Suprapubic skin (tissue), 4 donors: ENCODE results near the gene FXYD3. TPM values are rescaled to one million over a fixed set of nuclear protein-coding genes. Genes with fewer than 3 reads are reported as not detected.

Experiments used
- DNase-seq, 2 donors: peaks; one replicate each; pipeline ENCODE4 v3.0.0-alpha.2; 2019; ENCODE audit warnings: low spot score in 2 of 2
- H3K27ac ChIP-seq: fragments of 200-600 bp; sonication (generic); one replicate; pipeline ENCODE4 v1.5.1; 2019
- H3K27me3 ChIP-seq: fragments of 200-600 bp; sonication (generic); one replicate; pipeline ENCODE4 v1.5.1; 2019
- H3K36me3 ChIP-seq: fragments of 200-600 bp; sonication (generic); one replicate; pipeline ENCODE4 v1.5.1; 2019
- H3K4me1 ChIP-seq: fragments of 200-600 bp; sonication (generic); one replicate; pipeline ENCODE4 v1.5.1; 2019
- H3K4me3 ChIP-seq: fragments of 200-600 bp; sonication (generic); one replicate; pipeline ENCODE4 v1.5.1; 2019; ENCODE audit warnings: mild to moderate bottlenecking
- H3K9me3 ChIP-seq: fragments of 200-600 bp; sonication (generic); one replicate; pipeline ENCODE4 v1.5.1; 2019
- CTCF ChIP-seq, 2 donors: fragments of 200-600 bp in 1 of 2; fragments of 450-650 bp in 1 of 2; sonication (generic) in 1 of 2; IDR thresholded peaks; one replicate each; pipeline ENCODE4 v1.5.1; 2016 to 2019; ENCODE audit warnings: antibody characterized with exemption in 2 of 2, mild to moderate bottlenecking in 1 of 2, moderate library complexity in 1 of 2
- EP300 ChIP-seq: sonication (generic); formaldehyde crosslinking; IDR thresholded peaks from one replicate; pipeline ENCODE4 v1.6.1; 2017; ENCODE audit warnings: antibody characterized with exemption
- POLR2A ChIP-seq, 2 donors: fragments of 450-650 bp; IDR thresholded peaks; one replicate each; pipeline ENCODE4 v1.6.1; 2017; ENCODE audit warnings: antibody characterized with exemption in 2 of 2, mild to moderate bottlenecking in 2 of 2, moderate library complexity in 2 of 2
- POLR2AphosphoS5 ChIP-seq, 3 donors: sonication (generic); formaldehyde crosslinking; IDR thresholded peaks; one replicate each; pipeline ENCODE4 v1.6.1; 2017; ENCODE audit warnings: antibody characterized with exemption in 3 of 3
- WGBS: methylation state at CpG from one replicate; pipeline ENCODE4 v1.1.5; 2018; 5-methylcytosine and 5-hydroxymethylcytosine counted together
- total RNA-seq, 4 donors: library from RNA; depleted of rRNA; stranded (reverse); fragments of >200 nt; gene quantifications; one replicate each; pipeline ENCODE4 v1.1.0, GENCODE V29; 2016

FXYD3 gene
- total RNA-seq, 4 donors from 2014 or later, result 383 to 765 (median 575) TPM

GRCh38 chr19:35104361-35104760 is 11.3 kb upstream of the FXYD3 start:
- 83% methylated on average over 2 of the region's 11 CpGs for WGBS
- H3K27ac ChIP-seq, result no peak overlapping the region
- DNase-seq, result no peak
- TF ChIP-seq EP300 (no peak), POLR2AphosphoS5 (IDR thresholded peaks at IDR 0.05) (no peak), POLR2A (IDR thresholded peaks at IDR 0.05) (no peak), CTCF (IDR thresholded peaks at IDR 0.05) (no peak)
- H3K4me1 ChIP-seq, result peaks cover 23% of the 10 kb centered on the region
- H3K4me3 ChIP-seq, result no peak overlapping the region
- no peaks in the 10 kb centered on the region for H3K9me3 ChIP-seq
- H3K36me3 ChIP-seq, result no peaks in the 10 kb centered on the region
- no peaks in the 10 kb centered on the region for H3K27me3 ChIP-seq

GRCh38 chr19:35105047-35105410 is 10.6 kb upstream of the FXYD3 start:
- TF ChIP-seq CTCF (IDR thresholded peaks at IDR 0.05) (no peak), EP300 (no peak), POLR2AphosphoS5 (IDR thresholded peaks at IDR 0.05) (no peak), POLR2A (IDR thresholded peaks at IDR 0.05) (no peak)
- H3K4me1 ChIP-seq, result peaks cover 25% of the 10 kb centered on the region
- no peaks in the 10 kb centered on the region for H3K27me3 ChIP-seq
- DNase-seq, result no peak
- no peak overlapping the region for H3K27ac ChIP-seq
- no peaks in the 10 kb centered on the region for H3K9me3 ChIP-seq
- H3K4me3 ChIP-seq, result no peak overlapping the region
- 93% methylated on average over 6 of the region's 6 CpGs for WGBS
- H3K36me3 ChIP-seq, result no peaks in the 10 kb centered on the region

- WGBS, result 82% methylated on average over 30 of the region's 30 CpGs
- Histone ChIP-seq H3K27ac (no peak overlapping the region), H3K36me3 (no peaks in the 10 kb centered on the region), H3K9me3 (no peaks in the 10 kb centered on the region), H3K4me3 (no peak overlapping the region), H3K27me3 (no peaks in the 10 kb centered on the region), H3K4me1 (peaks cover 29% of the 10 kb centered on the region)
- DNase-seq, result no peak
- no peak for TF ChIP-seq CTCF (IDR thresholded peaks at IDR 0.05)
- no peak for TF ChIP-seq POLR2AphosphoS5 (IDR thresholded peaks at IDR 0.05)
- TF ChIP-seq EP300, result no peak
- no peak for TF ChIP-seq POLR2A (IDR thresholded peaks at IDR 0.05)
These were observed 10.0 kb upstream of the FXYD3 start for GRCh38 chr19:35105411-35106290.

- WGBS, result 69% methylated on average over 7 of the region's 9 CpGs
- no peak for DNase-seq
- Histone ChIP-seq H3K4me1 (peaks cover 35% of the 10 kb centered on the region), H3K27ac (peak overlapping the region; percentile 79), H3K4me3 (no peak overlapping the region), H3K27me3 (no peaks in the 10 kb centered on the region), H3K36me3 (no peaks in the 10 kb centered on the region), H3K9me3 (no peaks in the 10 kb centered on the region)
- TF ChIP-seq POLR2A (IDR thresholded peaks at IDR 0.05), result no peak
- TF ChIP-seq EP300, result no peak
- TF ChIP-seq CTCF (IDR thresholded peaks at IDR 0.05), result no peak
- no peak for TF ChIP-seq POLR2AphosphoS5 (IDR thresholded peaks at IDR 0.05)
These were observed 9.4 kb upstream of the FXYD3 start for GRCh38 chr19:35106291-35106583.

- Histone ChIP-seq H3K9me3 (no peaks in the 10 kb centered on the region), H3K27me3 (no peaks in the 10 kb centered on the region), H3K4me3 (no peak overlapping the region), H3K27ac (peak overlapping the region; percentile 79), H3K36me3 (no peaks in the 10 kb centered on the region), H3K4me1 (peaks cover 40% of the 10 kb centered on the region)
- TF ChIP-seq EP300 (no peak), POLR2A (IDR thresholded peaks at IDR 0.05) (no peak), CTCF (IDR thresholded peaks at IDR 0.05) (no peak), POLR2AphosphoS5 (IDR thresholded peaks at IDR 0.05) (no peak)
- no peak for DNase-seq
- 63% methylated on average over 1 of the region's 2 CpGs for WGBS
These were observed 8.6 kb upstream of the FXYD3 start for GRCh38 chr19:35106898-35107541.
